K562 (cell line): Measurements from ENCODE around the gene EEF1AKMT4. TPM values are rescaled to one million over a fixed set of nuclear protein-coding genes. Genes with fewer than 3 reads are reported as not detected.

ENCODE experiments used
- ARID1B ChIP-seq: fragments of 450-650 bp; IDR thresholded peaks from 2 replicates; pipeline ENCODE4 v1.6.1; 2016; ENCODE audit warnings: antibody characterized with exemption, mild to moderate bottlenecking, inconsistent platforms
- BHLHE40 ChIP-seq: IDR thresholded peaks from 2 replicates; pipeline ENCODE4 v1.6.1; 2011; ENCODE audit warnings: low read length, improper control_type of control experiment
- BMI1 ChIP-seq: fragments of 150-350 bp; IDR thresholded peaks from 2 replicates; pipeline ENCODE4 v1.6.1; 2014; ENCODE audit warnings: low read length
- CAMTA2 ChIP-seq: fragments of 250-450 bp; sonication (Bioruptor Pico); conservative IDR thresholded peaks from 2 replicates; pipeline ENCODE4 v1.5.1; 2022
- CHD1 ChIP-seq: fragments of 200-600 bp; sonication (generic); IDR thresholded peaks from one replicate; pipeline ENCODE4 v1.6.1; 2012; ENCODE audit warnings: mild to moderate bottlenecking, moderate library complexity, low read length, inconsistent platforms
- FOXP1 ChIP-seq: sonication (generic); formaldehyde crosslinking; IDR thresholded peaks from 2 replicates; pipeline ENCODE4 v1.8.0; 2022; ENCODE audit warnings: mild to moderate bottlenecking, missing genetic modification reagents
- IRF2 ChIP-seq: sonication (generic); formaldehyde crosslinking; IDR thresholded peaks from 2 replicates; pipeline ENCODE4 v1.8.1; 2022; ENCODE audit warnings: mild to moderate bottlenecking, missing genetic modification reagents
- MAFK ChIP-seq: IDR thresholded peaks from 2 replicates; pipeline ENCODE4 v1.6.1; 2011; ENCODE audit warnings: low read length, improper control_type of control experiment
- MTA2 ChIP-seq: fragments of 450-650 bp; IDR thresholded peaks from 2 replicates; pipeline ENCODE4 v1.6.1; 2016; ENCODE audit warnings: low read depth
- POLR2B ChIP-seq: fragments of 450-650 bp; IDR thresholded peaks from 2 replicates; pipeline ENCODE4 v1.6.1; 2018; ENCODE audit warnings: low read depth; ENCODE audit not compliant: partially characterized antibody
- PRPF4 ChIP-seq: fragments of 200-400 bp; formaldehyde crosslinking; IDR thresholded peaks from one replicate; pipeline ENCODE4 v1.6.1; 2017; ENCODE audit warnings: low read length, low read depth, mild to moderate bottlenecking; ENCODE audit not compliant: insufficient read depth, poor library complexity, severe bottlenecking
- RAD21 ChIP-seq, 2 experiments: fragments of 250-450 bp in 1 of 2; fragments of 450-650 bp in 1 of 2; sonication (Bioruptor Pico) in 1 of 2; formaldehyde crosslinking in 1 of 2; IDR thresholded peaks in 1 of 2; conservative IDR thresholded peaks in 1 of 2; 2 replicates each; pipeline versions ENCODE4 v1.4.0 to v1.8.0; 2020 to 2022; ENCODE audit warnings: mild to moderate bottlenecking in 2 of 2, moderate library complexity in 1 of 2
- RBBP5 ChIP-seq: fragments of 200-600 bp; sonication (generic); IDR thresholded peaks from 2 replicates; pipeline ENCODE4 v1.6.1; 2012; ENCODE audit warnings: borderline replicate concordance, mild to moderate bottlenecking, low read length, control low read depth, inconsistent platforms; ENCODE audit not compliant: insufficient read depth, poor library complexity, severe bottlenecking
- SPI1 ChIP-seq: IDR thresholded peaks from 2 replicates; pipeline ENCODE4 v1.6.1; 2011; ENCODE audit warnings: low read depth, low read length, control low read depth, borderline replicate concordance
- SRSF3 ChIP-seq: fragments of 200-400 bp; formaldehyde crosslinking; IDR thresholded peaks from 2 replicates; pipeline ENCODE4 v1.6.1; 2016; ENCODE audit warnings: mild to moderate bottlenecking, low read length, moderate library complexity; ENCODE audit not compliant: insufficient read depth
- TEAD4 ChIP-seq, 2 experiments: sonication (generic) in 1 of 2; formaldehyde crosslinking in 1 of 2; IDR thresholded peaks; 2 replicates each; pipeline versions ENCODE4 v1.6.1 to v1.8.0; 2012 to 2022; ENCODE audit warnings: borderline replicate concordance in 1 of 2, inconsistent platforms in 1 of 2, low read length in 1 of 2, mild to moderate bottlenecking in 1 of 2, missing genetic modification reagents in 1 of 2
- TSC22D4 ChIP-seq: fragments of 450-650 bp; IDR thresholded peaks from 2 replicates; pipeline ENCODE4 v1.6.1; 2016; ENCODE audit warnings: missing genetic modification characterization, missing biosample characterization, control low read depth
- ZNF121 ChIP-seq: sonication (generic); formaldehyde crosslinking; conservative IDR thresholded peaks from 2 replicates; pipeline ENCODE4 v1.8.0; 2022; ENCODE audit warnings: missing genetic modification reagents
- polyA plus RNA-seq, 8 experiments: library from polyadenylated mRNA; depleted of rRNA in 4 of 8; stranded (reverse) in 5 of 8; unstranded in 3 of 8; fragments of >200 nt; fragmentation: Nextera tagmentation in 2 of 8; fragmentation: Illumina TruSeq in 1 of 8; extraction: Ambion mirVana in 2 of 8; extraction: Trizol in 1 of 8; gene quantifications; 2 replicates each; pipeline versions ENCODE4 v1.2.1 to v1.2.3, GENCODE V29; 2011 to 2014; ENCODE audit warnings: inconsistent platforms in 1 of 8, missing spikeins in 1 of 8
- total RNA-seq, 7 experiments: library from RNA; depleted of rRNA in 6 of 7; stranded (reverse); fragments of >200 nt in 6 of 7; fragmentation: Illumina TruSeq in 2 of 7; extraction: Trizol in 2 of 7; gene quantifications; 2 replicates each; pipeline versions ENCODE4 v1.2.1 to v1.2.3, GENCODE V29; 2011 to 2021; ENCODE audit warnings: low replicate concordance in 1 of 7
- TF ChIP-seq, protein P1 (sequence below), 2 experiments: fragments of 450-650 bp in 1 of 2; sonication (generic) in 1 of 2; formaldehyde crosslinking in 1 of 2; IDR thresholded peaks; 2 replicates each; pipeline versions ENCODE4 v1.7.1 to v1.9.0; 2016 to 2022; ENCODE audit warnings: inconsistent platforms in 1 of 2, mild to moderate bottlenecking in 1 of 2, missing genetic modification reagents in 1 of 2

EEF1AKMT4 gene
- total and polyA plus RNA-seq, 9 of the 15 experiments (the other 6 are each of a cell fraction or from before 2014, with no cell fraction given) = 10.3 to 49.4 (median 18.9) TPM

- no peak for TF ChIP-seq SRSF3
- TF ChIP-seq ZNF121 (CRISPR knock-in tag) = no peak
- TF ChIP-seq CHD1 = no peak
- TF ChIP-seq RAD21 (CRISPR knock-in tag; conservative IDR thresholded peaks at IDR 0.05 in 1 of 2, IDR thresholded peaks at IDR 0.05 in 1 of 2) = no peak
- no peak for TF ChIP-seq IRF2 (CRISPR knock-in tag)
- TF ChIP-seq BHLHE40 = no peak
- TF ChIP-seq BMI1 = no peak
- TF ChIP-seq ARID1B = peak; percentile 19; the same call in 1 of the 2 replicates
- no peak for TF ChIP-seq SPI1
- no peak; the same call in 1 of the 2 replicates for TF ChIP-seq FOXP1 (CRISPR knock-in tag)
- TF ChIP-seq TEAD4 (IDR thresholded peaks at IDR 0.05; ENCODE audit: low read length) = no peak
- no peak for TF ChIP-seq TEAD4 (CRISPR knock-in tag; IDR thresholded peaks at IDR 0.05; ENCODE audit: borderline replicate concordance)
- TF ChIP-seq MTA2 = no peak
- no peak for TF ChIP-seq MAFK
- TF ChIP-seq, protein P1, sequence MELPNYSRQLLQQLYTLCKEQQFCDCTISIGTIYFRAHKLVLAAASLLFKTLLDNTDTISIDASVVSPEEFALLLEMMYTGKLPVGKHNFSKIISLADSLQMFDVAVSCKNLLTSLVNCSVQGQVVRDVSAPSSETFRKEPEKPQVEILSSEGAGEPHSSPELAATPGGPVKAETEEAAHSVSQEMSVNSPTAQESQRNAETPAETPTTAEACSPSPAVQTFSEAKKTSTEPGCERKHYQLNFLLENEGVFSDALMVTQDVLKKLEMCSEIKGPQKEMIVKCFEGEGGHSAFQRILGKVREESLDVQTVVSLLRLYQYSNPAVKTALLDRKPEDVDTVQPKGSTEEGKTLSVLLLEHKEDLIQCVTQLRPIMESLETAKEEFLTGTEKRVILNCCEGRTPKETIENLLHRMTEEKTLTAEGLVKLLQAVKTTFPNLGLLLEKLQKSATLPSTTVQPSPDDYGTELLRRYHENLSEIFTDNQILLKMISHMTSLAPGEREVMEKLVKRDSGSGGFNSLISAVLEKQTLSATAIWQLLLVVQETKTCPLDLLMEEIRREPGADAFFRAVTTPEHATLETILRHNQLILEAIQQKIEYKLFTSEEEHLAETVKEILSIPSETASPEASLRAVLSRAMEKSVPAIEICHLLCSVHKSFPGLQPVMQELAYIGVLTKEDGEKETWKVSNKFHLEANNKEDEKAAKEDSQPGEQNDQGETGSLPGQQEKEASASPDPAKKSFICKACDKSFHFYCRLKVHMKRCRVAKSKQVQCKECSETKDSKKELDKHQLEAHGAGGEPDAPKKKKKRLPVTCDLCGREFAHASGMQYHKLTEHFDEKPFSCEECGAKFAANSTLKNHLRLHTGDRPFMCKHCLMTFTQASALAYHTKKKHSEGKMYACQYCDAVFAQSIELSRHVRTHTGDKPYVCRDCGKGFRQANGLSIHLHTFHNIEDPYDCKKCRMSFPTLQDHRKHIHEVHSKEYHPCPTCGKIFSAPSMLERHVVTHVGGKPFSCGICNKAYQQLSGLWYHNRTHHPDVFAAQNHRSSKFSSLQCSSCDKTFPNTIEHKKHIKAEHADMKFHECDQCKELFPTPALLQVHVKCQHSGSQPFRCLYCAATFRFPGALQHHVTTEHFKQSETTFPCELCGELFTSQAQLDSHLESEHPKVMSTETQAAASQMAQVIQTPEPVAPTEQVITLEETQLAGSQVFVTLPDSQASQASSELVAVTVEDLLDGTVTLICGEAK (IDR thresholded peaks at IDR 0.05) = peak; percentile 32; the same call in 1 of the 2 replicates
- TF ChIP-seq, protein P1 (CRISPR knock-in tag; IDR thresholded peaks at IDR 0.05) = no peak
- peak; percentile 68 for TF ChIP-seq POLR2B
- TF ChIP-seq CAMTA2 (CRISPR knock-in tag) = no peak
- no peak for TF ChIP-seq TSC22D4 (tag)
- no peak for TF ChIP-seq PRPF4
- peak; percentile 85 for TF ChIP-seq RBBP5
Observed at GRCh38 chr3:184298759-184299487, 49.5 kb downstream of the EEF1AKMT4 start, which contains the start of gene PSMD2 (continued).
